ENCODE data around the gene SMARCC1.
"Not testable (repeated sequence)": the region's sequence is repeated elsewhere in the genome, so short reads cannot be mapped to it uniquely, and the experiment has no call there.

Gene SMARCC1

GRCh38 chr3:47747558-47747957 is 34.1 kb downstream of the SMARCC1 start:
- DNase-seq (ENCODE audit: low read depth in 1 of 2, low spot score in 1 of 2), result no peak
- Histone ChIP-seq H3K4me3 (replicated peaks; ENCODE audit: insufficient read depth, low read length) (no peak overlapping the region), H3K27me3 (ENCODE audit: insufficient read depth, poor library complexity, severe bottlenecking) (no peaks in the 10 kb centered on the region), H3K27ac (replicated peaks) (no peak overlapping the region)
- TF ChIP-seq SPI1 (IDR thresholded peaks at IDR 0.05; ENCODE audit: borderline replicate concordance, low read depth) (no peak), REST (IDR thresholded peaks at IDR 0.05; ENCODE audit: insufficient replicate concordance, low read depth) (no peak), POLR2AphosphoS5 (IDR thresholded peaks at IDR 0.05; ENCODE audit: low read depth) (no peak), GABPA (IDR thresholded peaks at IDR 0.05; ENCODE audit: low read depth) (no peak)
- TF ChIP-seq, protein P1, sequence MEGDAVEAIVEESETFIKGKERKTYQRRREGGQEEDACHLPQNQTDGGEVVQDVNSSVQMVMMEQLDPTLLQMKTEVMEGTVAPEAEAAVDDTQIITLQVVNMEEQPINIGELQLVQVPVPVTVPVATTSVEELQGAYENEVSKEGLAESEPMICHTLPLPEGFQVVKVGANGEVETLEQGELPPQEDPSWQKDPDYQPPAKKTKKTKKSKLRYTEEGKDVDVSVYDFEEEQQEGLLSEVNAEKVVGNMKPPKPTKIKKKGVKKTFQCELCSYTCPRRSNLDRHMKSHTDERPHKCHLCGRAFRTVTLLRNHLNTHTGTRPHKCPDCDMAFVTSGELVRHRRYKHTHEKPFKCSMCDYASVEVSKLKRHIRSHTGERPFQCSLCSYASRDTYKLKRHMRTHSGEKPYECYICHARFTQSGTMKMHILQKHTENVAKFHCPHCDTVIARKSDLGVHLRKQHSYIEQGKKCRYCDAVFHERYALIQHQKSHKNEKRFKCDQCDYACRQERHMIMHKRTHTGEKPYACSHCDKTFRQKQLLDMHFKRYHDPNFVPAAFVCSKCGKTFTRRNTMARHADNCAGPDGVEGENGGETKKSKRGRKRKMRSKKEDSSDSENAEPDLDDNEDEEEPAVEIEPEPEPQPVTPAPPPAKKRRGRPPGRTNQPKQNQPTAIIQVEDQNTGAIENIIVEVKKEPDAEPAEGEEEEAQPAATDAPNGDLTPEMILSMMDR (IDR thresholded peaks at IDR 0.05; ENCODE audit: insufficient read depth, low read length), result no peak

- no peak overlapping the region for H3K27ac ChIP-seq (replicated peaks)
- H3K4me3 ChIP-seq (replicated peaks; ENCODE audit: insufficient read depth, low read length), result no peak overlapping the region
- TF ChIP-seq GABPA (IDR thresholded peaks at IDR 0.05; ENCODE audit: low read depth), result no peak
- TF ChIP-seq, protein P1 (IDR thresholded peaks at IDR 0.05; ENCODE audit: insufficient read depth, low read length), result no peak
- no peak for TF ChIP-seq SPI1 (IDR thresholded peaks at IDR 0.05; ENCODE audit: borderline replicate concordance, low read depth)
- TF ChIP-seq REST (IDR thresholded peaks at IDR 0.05; ENCODE audit: insufficient replicate concordance, low read depth), result no peak
- no peak for TF ChIP-seq POLR2AphosphoS5 (IDR thresholded peaks at IDR 0.05; ENCODE audit: low read depth)
- no peaks in the 10 kb centered on the region for H3K27me3 ChIP-seq (ENCODE audit: insufficient read depth, poor library complexity, severe bottlenecking)
- no peak for DNase-seq (ENCODE audit: low read depth in 1 of 2, low spot score in 1 of 2)
Measured at GRCh38 chr3:47746264-47746663, 35.4 kb downstream of the SMARCC1 start.

DNA sequence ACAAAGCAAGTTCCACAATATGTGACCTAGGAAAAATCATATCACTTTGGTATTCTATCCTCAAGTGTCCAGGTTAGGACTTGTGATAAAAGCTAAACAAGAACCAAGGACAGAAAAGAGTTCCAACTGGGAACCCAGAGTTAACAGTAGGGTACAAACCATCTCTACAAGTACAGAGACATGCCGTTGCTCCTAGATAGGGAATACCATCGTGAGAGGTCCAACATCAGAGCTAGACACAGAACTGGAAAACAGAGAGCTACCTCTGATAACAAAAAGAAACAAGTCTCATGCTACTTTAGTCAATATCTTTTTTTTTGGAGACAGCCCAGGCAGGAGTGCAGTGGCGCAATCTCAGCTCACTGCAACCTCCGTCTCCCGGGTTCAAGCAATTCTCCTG is 37.8 kb downstream of the SMARCC1 start:
- H3K27ac ChIP-seq (replicated peaks), result no peak overlapping the region
- no peaks in the 10 kb centered on the region for H3K27me3 ChIP-seq (ENCODE audit: insufficient read depth, poor library complexity, severe bottlenecking)
- TF ChIP-seq POLR2AphosphoS5 (IDR thresholded peaks at IDR 0.05; ENCODE audit: low read depth) (no peak), REST (IDR thresholded peaks at IDR 0.05; ENCODE audit: insufficient replicate concordance, low read depth) (no peak), SPI1 (IDR thresholded peaks at IDR 0.05; ENCODE audit: borderline replicate concordance, low read depth) (no peak), GABPA (IDR thresholded peaks at IDR 0.05; ENCODE audit: low read depth) (no peak)
- TF ChIP-seq, protein P1 (IDR thresholded peaks at IDR 0.05; ENCODE audit: insufficient read depth, low read length), result no peak
- DNase-seq (ENCODE audit: low read depth in 1 of 2, low spot score in 1 of 2), result no peak
- H3K4me3 ChIP-seq (replicated peaks; ENCODE audit: insufficient read depth, low read length), result no peak overlapping the region

DNA sequence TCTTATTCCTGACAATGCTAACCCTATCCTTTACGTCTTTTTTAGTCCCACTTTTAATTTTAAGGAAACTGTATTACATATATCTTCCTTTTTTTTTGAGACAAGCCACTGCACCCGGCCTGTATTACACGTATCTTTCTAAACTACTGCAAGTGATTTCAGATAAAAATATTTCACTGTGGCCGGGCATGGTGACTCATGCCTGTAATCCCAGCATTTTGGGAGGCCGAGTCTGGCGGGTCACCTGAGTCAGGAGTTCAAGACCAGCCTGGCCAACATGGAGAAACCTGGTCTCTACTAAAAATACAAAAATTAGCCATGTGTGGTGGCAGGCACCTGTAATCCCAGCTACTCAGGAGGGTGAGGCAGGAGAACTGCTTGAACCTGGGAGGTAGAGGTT is 38.3 kb downstream of the SMARCC1 start:
- not testable (repeated sequence) for H3K4me3 ChIP-seq (replicated peaks; ENCODE audit: insufficient read depth, low read length); DNase-seq (ENCODE audit: low read depth in 1 of 2, low spot score in 1 of 2); H3K27ac ChIP-seq (replicated peaks); H3K27me3 ChIP-seq (ENCODE audit: insufficient read depth, poor library complexity, severe bottlenecking)

Measured in HL-60 (cell line).